ENCODE measurements around the gene MYRF.
A peak's percentile ranks its signal among the peaks of the same experiment; 100 is the strongest.

Gene MYRF

GRCh38 chr11:61792310-61793082 is 40.1 kb downstream of the MYRF start, which contains the start of the genes FEN1 and TMEM258:
FEN1 (plus strand) TSS chr11:61792911; CDS start chr11:61795362, 2,451 bp downstream.
TMEM258 (minus strand) TSS chr11:61792599; CDS start chr11:61792558, 41 bp downstream.
- peak within 1 kb of the TSS; percentile 88 to 97 for H3K4me3 ChIP-seq (ENCODE audit: low read length in 2 of 2)
- H3K36me3 ChIP-seq (ENCODE audit: control insufficient read depth in 2 of 2, insufficient read depth in 2 of 2, low read length in 2 of 2): peaks cover 22 to 35% of the 10 kb centered on the region in 2 donors
- H3K9me3 ChIP-seq (ENCODE audit: control insufficient read depth in 2 of 2, low read length in 2 of 2): no peaks in the 10 kb centered on the region
- H3K9ac ChIP-seq (ENCODE audit: low read depth in 1 of 2, low read length in 2 of 2): peak within 1 kb of the TSS; percentile 92 to 94
- peak within 1 kb of the TSS; percentile 88 to 96 for H3K27ac ChIP-seq (ENCODE audit: low read depth in 2 of 2, low read length in 2 of 2)
- no peaks in the 10 kb centered on the region for H3K27me3 ChIP-seq (ENCODE audit: control insufficient read depth in 2 of 2, insufficient read depth in 2 of 2, low read length in 2 of 2)
- H3K4me1 ChIP-seq (ENCODE audit: control insufficient read depth in 2 of 2, insufficient read depth in 2 of 2, low read length in 2 of 2): peaks cover 13 to 15% of the 10 kb centered on the region in 2 donors

- Histone ChIP-seq H3K36me3 (ENCODE audit: control insufficient read depth in 2 of 2, insufficient read depth in 2 of 2, low read length in 2 of 2) (peaks cover 15 to 29% of the 10 kb centered on the region in 2 donors), H3K9ac (ENCODE audit: low read depth in 1 of 2, low read length in 2 of 2) (peak overlapping the region; percentile 92 to 94), H3K27ac (ENCODE audit: low read depth in 2 of 2, low read length in 2 of 2) (peak overlapping the region; percentile 88 to 96), H3K4me1 (ENCODE audit: control insufficient read depth in 2 of 2, insufficient read depth in 2 of 2, low read length in 2 of 2) (peaks cover 13 to 15% of the 10 kb centered on the region in 2 donors), H3K9me3 (ENCODE audit: control insufficient read depth in 2 of 2, low read length in 2 of 2) (no peaks in the 10 kb centered on the region), H3K27me3 (ENCODE audit: control insufficient read depth in 2 of 2, insufficient read depth in 2 of 2, low read length in 2 of 2) (no peaks in the 10 kb centered on the region), H3K4me3 (ENCODE audit: low read length in 2 of 2) (peak overlapping the region; percentile 88 to 97)
Observed at GRCh38 chr11:61793083-61793828, 40.8 kb downstream of the MYRF start.

DNA sequence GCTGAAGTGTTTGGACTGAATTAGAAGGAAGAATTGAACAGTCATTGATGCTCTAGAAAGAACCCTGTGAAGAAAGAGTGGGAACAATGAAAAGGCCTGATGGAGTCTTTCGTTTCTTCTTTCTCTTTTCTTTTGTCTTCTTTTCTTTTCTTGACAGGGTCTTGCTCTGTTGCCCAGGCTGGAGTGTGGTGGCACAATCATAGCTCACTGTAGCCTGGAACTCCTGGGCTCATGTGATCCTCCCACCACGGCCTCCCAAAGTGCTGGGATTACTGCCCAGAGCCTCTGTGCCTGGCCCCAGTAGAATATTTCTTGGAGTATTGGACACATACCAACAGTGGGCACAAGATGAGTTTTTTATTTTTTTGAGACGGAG is 41.4 kb downstream of the MYRF start:
- Histone ChIP-seq H3K4me1 (ENCODE audit: control insufficient read depth in 2 of 2, insufficient read depth in 2 of 2, low read length in 2 of 2) (peaks cover 13 to 15% of the 10 kb centered on the region in 2 donors), H3K9ac (ENCODE audit: low read depth in 1 of 2, low read length in 2 of 2) (no peak overlapping the region), H3K9me3 (ENCODE audit: control insufficient read depth in 2 of 2, low read length in 2 of 2) (no peaks in the 10 kb centered on the region), H3K36me3 (ENCODE audit: control insufficient read depth in 2 of 2, insufficient read depth in 2 of 2, low read length in 2 of 2) (peaks cover 10 to 24% of the 10 kb centered on the region in 2 donors), H3K4me3 (ENCODE audit: low read length in 2 of 2) (peak overlapping the region in 1 of 2 donors; percentile 88), H3K27ac (ENCODE audit: low read depth in 2 of 2, low read length in 2 of 2) (no peak overlapping the region), H3K27me3 (ENCODE audit: control insufficient read depth in 2 of 2, insufficient read depth in 2 of 2, low read length in 2 of 2) (no peaks in the 10 kb centered on the region)

- no peak overlapping the region for H3K27ac ChIP-seq (ENCODE audit: low read depth in 2 of 2, low read length in 2 of 2)
- no peak overlapping the region for H3K9ac ChIP-seq (ENCODE audit: low read depth in 1 of 2, low read length in 2 of 2)
- no peak overlapping the region for H3K4me3 ChIP-seq (ENCODE audit: low read length in 2 of 2)
- peaks cover 13 to 15% of the 10 kb centered on the region in 2 donors for H3K4me1 ChIP-seq (ENCODE audit: control insufficient read depth in 2 of 2, insufficient read depth in 2 of 2, low read length in 2 of 2)
- no peaks in the 10 kb centered on the region for H3K9me3 ChIP-seq (ENCODE audit: control insufficient read depth in 2 of 2, low read length in 2 of 2)
- no peaks in the 10 kb centered on the region for H3K27me3 ChIP-seq (ENCODE audit: control insufficient read depth in 2 of 2, insufficient read depth in 2 of 2, low read length in 2 of 2)
- H3K36me3 ChIP-seq (ENCODE audit: control insufficient read depth in 2 of 2, insufficient read depth in 2 of 2, low read length in 2 of 2): peaks cover 8 to 16% of the 10 kb centered on the region in 2 donors
Observed at GRCh38 chr11:61794579-61794978, 42.1 kb downstream of the MYRF start.

- Histone ChIP-seq H3K27me3 (ENCODE audit: control insufficient read depth in 2 of 2, insufficient read depth in 2 of 2, low read length in 2 of 2) (no peaks in the 10 kb centered on the region), H3K9ac (ENCODE audit: low read depth in 1 of 2, low read length in 2 of 2) (no peak overlapping the region), H3K4me1 (ENCODE audit: control insufficient read depth in 2 of 2, insufficient read depth in 2 of 2, low read length in 2 of 2) (peaks cover 13 to 15% of the 10 kb centered on the region in 2 donors), H3K36me3 (ENCODE audit: control insufficient read depth in 2 of 2, insufficient read depth in 2 of 2, low read length in 2 of 2) (peaks cover 0 to 8% of the 10 kb centered on the region in 2 donors), H3K9me3 (ENCODE audit: control insufficient read depth in 2 of 2, low read length in 2 of 2) (no peaks in the 10 kb centered on the region), H3K4me3 (ENCODE audit: low read length in 2 of 2) (no peak overlapping the region), H3K27ac (ENCODE audit: low read depth in 2 of 2, low read length in 2 of 2) (no peak overlapping the region)
Observed at GRCh38 chr11:61795459-61795858, 43.0 kb downstream of the MYRF start.

DNA sequence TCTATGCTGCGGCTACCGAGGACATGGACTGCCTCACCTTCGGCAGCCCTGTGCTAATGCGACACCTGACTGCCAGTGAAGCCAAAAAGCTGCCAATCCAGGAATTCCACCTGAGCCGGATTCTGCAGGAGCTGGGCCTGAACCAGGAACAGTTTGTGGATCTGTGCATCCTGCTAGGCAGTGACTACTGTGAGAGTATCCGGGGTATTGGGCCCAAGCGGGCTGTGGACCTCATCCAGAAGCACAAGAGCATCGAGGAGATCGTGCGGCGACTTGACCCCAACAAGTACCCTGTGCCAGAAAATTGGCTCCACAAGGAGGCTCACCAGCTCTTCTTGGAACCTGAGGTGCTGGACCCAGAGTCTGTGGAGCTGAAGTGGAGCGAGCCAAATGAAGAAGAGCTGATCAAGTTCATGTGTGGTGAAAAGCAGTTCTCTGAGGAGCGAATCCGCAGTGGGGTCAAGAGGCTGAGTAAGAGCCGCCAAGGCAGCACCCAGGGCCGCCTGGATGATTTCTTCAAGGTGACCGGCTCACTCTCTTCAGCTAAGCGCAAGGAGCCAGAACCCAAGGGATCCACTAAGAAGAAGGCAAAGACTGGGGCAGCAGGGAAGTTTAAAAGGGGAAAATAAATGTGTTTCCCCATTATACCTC is 43.6 kb downstream of the MYRF start:
- Histone ChIP-seq H3K4me1 (ENCODE audit: control insufficient read depth in 2 of 2, insufficient read depth in 2 of 2, low read length in 2 of 2) (peaks cover 13 to 15% of the 10 kb centered on the region in 2 donors), H3K9ac (ENCODE audit: low read depth in 1 of 2, low read length in 2 of 2) (no peak overlapping the region), H3K27me3 (ENCODE audit: control insufficient read depth in 2 of 2, insufficient read depth in 2 of 2, low read length in 2 of 2) (no peaks in the 10 kb centered on the region), H3K27ac (ENCODE audit: low read depth in 2 of 2, low read length in 2 of 2) (no peak overlapping the region), H3K36me3 (ENCODE audit: control insufficient read depth in 2 of 2, insufficient read depth in 2 of 2, low read length in 2 of 2) (peaks cover 0 to 6% of the 10 kb centered on the region in 2 donors), H3K4me3 (ENCODE audit: low read length in 2 of 2) (no peak overlapping the region), H3K9me3 (ENCODE audit: control insufficient read depth in 2 of 2, low read length in 2 of 2) (no peaks in the 10 kb centered on the region)

DNA sequence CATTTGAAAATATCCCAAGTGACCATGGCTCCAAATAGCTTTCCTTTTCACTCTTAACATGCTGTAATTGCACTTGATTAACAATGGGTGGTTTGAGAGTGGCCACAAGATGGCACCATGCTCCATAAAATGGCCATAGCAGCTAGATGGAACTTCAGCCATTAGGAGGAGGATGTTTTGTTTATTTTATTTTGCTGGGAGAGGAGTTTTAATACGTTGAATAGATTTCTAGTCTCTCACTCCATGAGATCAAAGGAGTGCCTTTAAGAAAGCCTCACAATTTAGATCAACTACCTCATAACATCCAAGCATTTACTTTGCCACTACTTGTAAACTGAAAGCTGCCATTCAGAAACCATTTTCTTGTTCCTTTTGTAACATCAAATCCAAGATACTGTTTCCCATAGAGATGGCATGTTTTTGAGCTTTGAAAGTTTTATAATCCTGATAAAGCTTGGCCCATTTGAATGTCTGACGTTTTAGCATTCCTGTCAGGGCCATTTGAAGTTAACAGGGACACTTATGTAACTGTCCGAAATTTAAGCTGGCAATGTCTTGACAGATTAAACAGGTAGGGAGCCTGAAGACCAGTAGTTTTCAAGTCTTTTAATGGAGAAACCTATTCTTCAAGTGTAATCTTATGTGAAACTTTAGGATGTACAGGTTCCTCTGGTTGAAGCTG is 45.0 kb downstream of the MYRF start:
- Histone ChIP-seq H3K9ac (ENCODE audit: low read depth in 1 of 2, low read length in 2 of 2) (no peak overlapping the region), H3K9me3 (ENCODE audit: control insufficient read depth in 2 of 2, low read length in 2 of 2) (no peaks in the 10 kb centered on the region), H3K27me3 (ENCODE audit: control insufficient read depth in 2 of 2, insufficient read depth in 2 of 2, low read length in 2 of 2) (no peaks in the 10 kb centered on the region), H3K4me1 (ENCODE audit: control insufficient read depth in 2 of 2, insufficient read depth in 2 of 2, low read length in 2 of 2) (peaks cover 4 to 9% of the 10 kb centered on the region in 2 donors), H3K36me3 (ENCODE audit: control insufficient read depth in 2 of 2, insufficient read depth in 2 of 2, low read length in 2 of 2) (peaks cover 0 to 7% of the 10 kb centered on the region in 2 donors), H3K4me3 (ENCODE audit: low read length in 2 of 2) (no peak overlapping the region), H3K27ac (ENCODE audit: low read depth in 2 of 2, low read length in 2 of 2) (no peak overlapping the region)

GRCh38 chr11:61799665-61800284 is 47.3 kb downstream of the MYRF start:
- Histone ChIP-seq H3K4me3 (ENCODE audit: low read length in 2 of 2) (no peak overlapping the region), H3K9ac (ENCODE audit: low read depth in 1 of 2, low read length in 2 of 2) (no peak overlapping the region), H3K27me3 (ENCODE audit: control insufficient read depth in 2 of 2, insufficient read depth in 2 of 2, low read length in 2 of 2) (no peaks in the 10 kb centered on the region), H3K9me3 (ENCODE audit: control insufficient read depth in 2 of 2, low read length in 2 of 2) (no peaks in the 10 kb centered on the region), H3K27ac (ENCODE audit: low read depth in 2 of 2, low read length in 2 of 2) (no peak overlapping the region), H3K36me3 (ENCODE audit: control insufficient read depth in 2 of 2, insufficient read depth in 2 of 2, low read length in 2 of 2) (peaks cover 0 to 14% of the 10 kb centered on the region in 2 donors), H3K4me1 (ENCODE audit: control insufficient read depth in 2 of 2, insufficient read depth in 2 of 2, low read length in 2 of 2) (no peaks in the 10 kb centered on the region)

Measured in mucosa of rectum (tissue), 2 donors.